Stomach smooth muscle (tissue), 2 donors: ENCODE data around the gene SCIMP.
"Not testable (repeated sequence)": the region's sequence is repeated elsewhere in the genome, so short reads cannot be mapped to it uniquely, and the experiment has no call there.

ENCODE experiments used
- H3K27ac ChIP-seq: one replicate; pipeline ENCODE4 v1.7.0; 2013; ENCODE audit warnings: mild to moderate bottlenecking, low read length, inconsistent platforms
- H3K27me3 ChIP-seq, 2 donors: one replicate each; pipeline ENCODE4 v1.7.0; 2013; ENCODE audit warnings: low read length in 2 of 2; ENCODE audit not compliant: insufficient read depth in 2 of 2, control insufficient read depth in 1 of 2
- H3K36me3 ChIP-seq, 2 donors: one replicate each; pipeline ENCODE4 v1.7.0; 2013; ENCODE audit warnings: low read length in 2 of 2; ENCODE audit not compliant: control insufficient read depth in 2 of 2, insufficient read depth in 2 of 2
- H3K4me1 ChIP-seq: one replicate; pipeline ENCODE4 v1.7.0; 2013; ENCODE audit warnings: low read length; ENCODE audit not compliant: control insufficient read depth, insufficient read depth
- H3K4me3 ChIP-seq, 2 donors: one replicate each; pipeline ENCODE4 v1.7.0; 2013; ENCODE audit warnings: low read length in 2 of 2
- H3K9ac ChIP-seq, 2 donors: one replicate each; pipeline ENCODE4 v1.7.0; 2013; ENCODE audit warnings: low read length in 2 of 2, mild to moderate bottlenecking in 1 of 2
- H3K9me3 ChIP-seq, 2 donors: one replicate each; pipeline ENCODE4 v1.7.0; 2013; ENCODE audit warnings: low read length in 2 of 2; ENCODE audit not compliant: control insufficient read depth in 2 of 2
- donor health status: healthy.
- donor health status: Pancreatic carcinoma.

Gene SCIMP

GRCh38 chr17:5237541-5238016 lies 2.9 kb upstream of the SCIMP start:
- Histone ChIP-seq H3K27ac (no peak overlapping the region), H3K9ac (no peak overlapping the region), H3K9me3 (no peaks in the 10 kb centered on the region), H3K4me1 (no peaks in the 10 kb centered on the region), H3K27me3 (peaks cover 0 to 3% of the 10 kb centered on the region in 2 donors), H3K36me3 (no peaks in the 10 kb centered on the region), H3K4me3 (no peak overlapping the region)

GRCh38 chr17:5236938-5237540 lies 2.4 kb upstream of the SCIMP start:
- no peak overlapping the region for H3K27ac ChIP-seq
- H3K27me3 ChIP-seq = peaks cover 0 to 3% of the 10 kb centered on the region in 2 donors
- H3K9me3 ChIP-seq = no peaks in the 10 kb centered on the region
- no peaks in the 10 kb centered on the region for H3K36me3 ChIP-seq
- H3K4me3 ChIP-seq = no peak overlapping the region
- no peaks in the 10 kb centered on the region for H3K4me1 ChIP-seq
- no peak overlapping the region for H3K9ac ChIP-seq

GRCh38 chr17:5233492-5233891 lies 1.2 kb downstream of the SCIMP start:
- H3K4me1 ChIP-seq, H3K9ac ChIP-seq, H3K27me3 ChIP-seq, H3K27ac ChIP-seq, H3K36me3 ChIP-seq, H3K9me3 ChIP-seq, H3K4me3 ChIP-seq: not testable (repeated sequence)

- H3K27me3 ChIP-seq = no peaks in the 10 kb centered on the region
- H3K4me3 ChIP-seq = no peak overlapping the region
- H3K36me3 ChIP-seq = peaks cover 14 to 19% of the 10 kb centered on the region in 2 donors
- H3K9me3 ChIP-seq = no peaks in the 10 kb centered on the region
- H3K9ac ChIP-seq = no peak overlapping the region
- H3K4me1 ChIP-seq = peaks cover 3% of the 10 kb centered on the region
- no peak overlapping the region for H3K27ac ChIP-seq
Observed at GRCh38 chr17:5226940-5227878, 7.5 kb downstream of the SCIMP start.

GRCh38 chr17:5225668-5226457 lies 8.8 kb downstream of the SCIMP start:
- no peak overlapping the region for H3K4me3 ChIP-seq
- H3K9me3 ChIP-seq = no peaks in the 10 kb centered on the region
- H3K4me1 ChIP-seq = peaks cover 3% of the 10 kb centered on the region
- no peaks in the 10 kb centered on the region for H3K27me3 ChIP-seq
- no peak overlapping the region for H3K9ac ChIP-seq
- no peak overlapping the region for H3K27ac ChIP-seq
- peaks cover 13 to 14% of the 10 kb centered on the region in 2 donors for H3K36me3 ChIP-seq

- H3K4me1 ChIP-seq, H3K27ac ChIP-seq, H3K27me3 ChIP-seq, H3K9me3 ChIP-seq, H3K9ac ChIP-seq, H3K4me3 ChIP-seq: not testable (repeated sequence)
- peaks cover 10 to 13% of the 10 kb centered on the region in 2 donors for H3K36me3 ChIP-seq
Observed at GRCh38 chr17:5221912-5222311, 12.7 kb downstream of the SCIMP start.

GRCh38 chr17:5220074-5220473 lies 14.6 kb downstream of the SCIMP start:
- Histone ChIP-seq H3K27me3 (no peaks in the 10 kb centered on the region), H3K4me1 (no peaks in the 10 kb centered on the region), H3K27ac (no peak overlapping the region), H3K36me3 (peaks cover 15 to 17% of the 10 kb centered on the region in 2 donors), H3K9ac (no peak overlapping the region), H3K4me3 (no peak overlapping the region), H3K9me3 (no peaks in the 10 kb centered on the region)

GRCh38 chr17:5219536-5219935 lies 15.1 kb downstream of the SCIMP start:
- Histone ChIP-seq H3K4me3 (no peak overlapping the region), H3K27ac (no peak overlapping the region), H3K9ac (no peak overlapping the region), H3K36me3 (peaks cover 17 to 18% of the 10 kb centered on the region in 2 donors), H3K9me3 (no peaks in the 10 kb centered on the region), H3K27me3 (no peaks in the 10 kb centered on the region), H3K4me1 (no peaks in the 10 kb centered on the region)

GRCh38 chr17:5217562-5217961 lies 17.1 kb downstream of the SCIMP start:
- H3K27ac ChIP-seq, H3K4me3 ChIP-seq, H3K9me3 ChIP-seq, H3K27me3 ChIP-seq, H3K9ac ChIP-seq, H3K4me1 ChIP-seq: not testable (repeated sequence)
- peaks cover 10 to 18% of the 10 kb centered on the region in 2 donors for H3K36me3 ChIP-seq

GRCh38 chr17:5211458-5211857 lies 23.2 kb downstream of the SCIMP start:
- Histone ChIP-seq H3K27ac (no peak overlapping the region), H3K4me1 (no peaks in the 10 kb centered on the region), H3K27me3 (no peaks in the 10 kb centered on the region), H3K36me3 (peaks cover 14 to 17% of the 10 kb centered on the region in 2 donors), H3K9me3 (no peaks in the 10 kb centered on the region), H3K4me3 (no peak overlapping the region), H3K9ac (no peak overlapping the region)
